Measurements from ENCODE around the gene FOXO1.

FOXO1 gene

GRCh38 chr13:40635315-40635995 is 31.0 kb downstream of the FOXO1 start:
- no peak for DNase-seq

GRCh38 chr13:40632915-40633314 is 33.5 kb downstream of the FOXO1 start:
- DNase-seq, result no peak

GRCh38 chr13:40631605-40632004 is 34.8 kb downstream of the FOXO1 start:
- no peak for DNase-seq

GRCh38 chr13:40629678-40630384 is 36.6 kb downstream of the FOXO1 start:
- no peak for DNase-seq

- DNase-seq, result no peak
Measured at GRCh38 chr13:40626977-40627376, 39.5 kb downstream of the FOXO1 start.

- no peak for DNase-seq
Measured at GRCh38 chr13:40626561-40626960, 39.9 kb downstream of the FOXO1 start.

GRCh38 chr13:40624986-40625385 is 41.5 kb downstream of the FOXO1 start:
- DNase-seq, result no peak

- no peak for DNase-seq
Measured at GRCh38 chr13:40624383-40624782, 42.1 kb downstream of the FOXO1 start.

GRCh38 chr13:40622761-40623160 is 43.7 kb downstream of the FOXO1 start:
- no peak for DNase-seq

- no peak for DNase-seq
Measured at GRCh38 chr13:40622246-40622645, 44.2 kb downstream of the FOXO1 start.

GRCh38 chr13:40619479-40619814 is 47.0 kb downstream of the FOXO1 start:
- no peak for DNase-seq

- no peak for DNase-seq
Measured at GRCh38 chr13:40618581-40619478, 47.6 kb downstream of the FOXO1 start.

GRCh38 chr13:40617801-40618356 is 48.6 kb downstream of the FOXO1 start:
- no peak for DNase-seq

GRCh38 chr13:40615619-40616018 is 50.8 kb downstream of the FOXO1 start:
- no peak for DNase-seq

- no peak for DNase-seq
Measured at GRCh38 chr13:40613914-40614313, 52.5 kb downstream of the FOXO1 start.

- DNase-seq, result no peak
Measured at GRCh38 chr13:40613192-40613818, 53.1 kb downstream of the FOXO1 start.

- DNase-seq, result no peak
Measured at GRCh38 chr13:40612041-40612440, 54.4 kb downstream of the FOXO1 start.

GRCh38 chr13:40611635-40612034 is 54.8 kb downstream of the FOXO1 start:
- DNase-seq, result no peak

GRCh38 chr13:40611004-40611403 is 55.4 kb downstream of the FOXO1 start:
- DNase-seq, result no peak

GRCh38 chr13:40609972-40610726 is 56.3 kb downstream of the FOXO1 start:
- DNase-seq, result no peak

- no peak for DNase-seq
Measured at GRCh38 chr13:40608308-40608707, 58.1 kb downstream of the FOXO1 start.

GRCh38 chr13:40605573-40605972 is 60.9 kb downstream of the FOXO1 start:
- no peak for DNase-seq

Measured in eye (tissue), 1 donor.